NCI-H2171 (cell line): ENCODE measurements around the gene KDF1.
A peak's percentile ranks its signal among the peaks of the same experiment; 100 is the strongest.

Experiments used
- DNase-seq: peaks from one replicate; lab custom pipeline; 2025; lab: John Stamatoyannopoulos, UW

KDF1 gene

DNA sequence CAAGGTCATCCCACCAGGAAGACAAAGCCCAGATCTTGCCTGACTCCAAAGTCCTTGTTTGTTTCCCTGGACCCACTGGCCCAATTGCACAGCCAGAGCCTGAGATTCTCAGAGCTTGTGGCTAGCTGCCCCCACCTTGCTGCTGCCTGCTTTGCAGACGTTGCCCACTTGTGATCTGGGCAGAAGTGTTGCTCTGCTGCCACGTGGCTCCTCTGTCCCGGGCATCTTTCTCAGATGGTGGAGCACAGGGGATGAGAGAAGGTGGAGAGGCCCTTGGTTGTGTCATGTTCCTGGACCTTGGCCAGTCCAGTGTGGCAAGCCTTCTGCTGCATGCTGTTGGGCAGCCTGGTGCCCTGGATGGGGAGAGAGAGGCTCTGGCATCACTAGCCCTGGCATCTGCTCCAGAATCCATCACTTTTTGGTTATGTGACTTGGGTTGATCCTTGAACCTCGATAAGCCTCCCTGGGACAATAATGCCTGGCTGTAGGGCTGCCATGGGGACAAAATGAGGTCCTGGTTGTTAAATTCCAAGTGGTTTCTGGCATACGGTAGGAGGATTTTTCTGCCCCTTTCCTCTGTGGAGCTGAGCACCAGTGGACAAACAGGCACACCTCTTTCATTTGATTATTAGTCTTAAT lies 44.9 kb downstream of the KDF1 start:
- DNase-seq = no peak

DNA sequence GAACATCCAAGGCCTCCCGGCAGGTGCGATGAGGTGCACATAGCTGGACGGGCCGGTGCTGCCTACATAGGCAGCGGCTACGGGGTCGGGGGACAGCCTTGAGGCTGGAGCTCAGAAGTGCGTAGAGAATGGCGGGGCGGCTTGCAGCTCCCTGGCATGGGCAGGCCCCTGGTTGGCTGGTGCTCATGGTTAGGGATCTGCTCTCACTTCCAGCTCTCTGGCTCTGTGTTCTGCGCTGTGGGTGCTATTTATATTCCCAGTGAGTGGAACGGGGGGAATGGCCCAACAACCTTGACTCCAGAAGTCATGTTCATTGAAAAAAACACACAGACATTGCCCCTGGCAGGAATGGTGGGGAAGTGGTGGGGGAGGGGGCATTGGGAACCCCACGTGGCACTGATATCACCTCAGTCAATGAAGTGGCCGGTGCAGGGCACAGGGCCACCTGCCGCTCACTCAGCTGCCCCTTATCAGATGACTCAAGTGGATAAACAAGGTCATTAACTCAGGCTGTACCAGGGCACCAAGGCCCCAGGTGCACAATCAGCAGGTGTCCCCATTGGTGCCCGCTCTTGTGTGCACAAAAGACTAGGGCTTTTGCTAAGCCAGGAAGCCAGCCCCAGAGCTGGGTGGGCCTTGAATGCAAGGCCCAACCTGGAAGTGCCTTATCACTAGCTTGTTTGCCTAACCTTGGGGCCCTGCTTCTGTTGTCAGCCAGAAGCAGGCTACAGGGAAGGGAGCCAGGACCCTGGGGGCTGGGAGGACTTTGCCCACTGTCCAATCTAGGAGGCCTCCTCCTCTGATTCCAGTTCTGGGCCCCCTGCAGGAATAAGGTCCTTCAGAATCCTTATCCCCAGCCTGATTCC lies 46.3 kb downstream of the KDF1 start, which contains the start of gene NR0B2:
NR0B2 (minus strand) TSS at position 222 of the 866 bp plus-strand sequence; CDS start at position 187, 35 bp downstream.
- peak; percentile 47 for DNase-seq

DNA sequence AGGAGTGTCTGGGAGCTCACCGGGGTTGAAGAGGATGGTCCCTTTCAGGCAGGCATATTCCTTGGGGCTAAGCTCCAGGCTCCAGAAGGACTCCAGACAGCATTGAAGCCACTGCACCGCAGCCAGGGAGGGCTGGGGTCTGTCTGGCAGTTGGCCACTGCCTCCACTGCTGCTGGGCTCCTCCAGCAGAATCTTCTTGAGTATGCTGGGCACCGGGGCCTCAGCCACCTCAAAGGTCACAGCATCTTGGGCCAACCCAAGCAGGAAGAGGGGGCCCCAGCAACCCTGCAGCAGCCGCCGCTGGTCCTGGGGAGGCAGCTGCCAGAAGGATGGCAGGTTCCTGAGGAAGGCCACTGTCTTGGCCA lies 46.9 kb downstream of the KDF1 start:
- no peak for DNase-seq

- no peak for DNase-seq
Observed at GRCh38 chr1:26912147-26912490, 48.1 kb downstream of the KDF1 start.

DNA sequence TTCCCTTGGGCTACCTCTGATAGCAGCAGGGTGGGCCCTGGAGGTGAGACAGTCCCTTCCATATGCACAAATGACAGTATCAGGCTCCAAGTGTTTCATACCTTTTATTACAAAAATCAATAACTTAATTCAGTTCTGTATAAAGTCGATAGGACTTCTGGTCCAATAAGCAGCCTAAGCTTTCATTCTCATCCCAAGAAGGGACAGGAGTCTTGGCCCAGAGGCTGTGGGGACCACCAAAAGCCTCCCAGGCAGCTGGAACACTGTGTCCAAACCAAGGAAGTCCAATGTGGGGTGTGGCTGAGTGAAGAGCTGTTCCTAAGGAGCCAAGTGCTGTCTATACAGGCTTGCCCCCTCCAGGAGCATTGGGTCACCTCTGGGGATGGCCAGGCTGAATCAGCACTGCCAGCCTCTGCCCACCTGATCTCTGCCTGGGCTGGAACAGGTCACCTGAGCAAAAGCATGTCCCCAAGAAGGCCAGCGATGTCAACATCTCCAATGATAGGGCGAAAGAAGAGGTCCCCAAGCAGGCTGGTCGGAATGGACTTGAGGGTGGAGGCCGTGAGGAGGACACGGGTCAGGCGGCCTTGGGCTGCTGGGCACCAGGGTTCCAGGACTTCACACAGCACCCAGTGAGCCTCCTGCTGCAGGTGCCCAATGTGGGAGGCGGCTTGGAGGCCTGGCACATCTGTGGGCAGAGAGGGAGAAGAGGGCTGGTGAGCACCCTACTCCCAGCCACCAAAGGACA lies 48.7 kb downstream of the KDF1 start:
- DNase-seq = no peak

GRCh38 chr1:26910343-26911160 lies 49.7 kb downstream of the KDF1 start:
- no peak for DNase-seq

DNA sequence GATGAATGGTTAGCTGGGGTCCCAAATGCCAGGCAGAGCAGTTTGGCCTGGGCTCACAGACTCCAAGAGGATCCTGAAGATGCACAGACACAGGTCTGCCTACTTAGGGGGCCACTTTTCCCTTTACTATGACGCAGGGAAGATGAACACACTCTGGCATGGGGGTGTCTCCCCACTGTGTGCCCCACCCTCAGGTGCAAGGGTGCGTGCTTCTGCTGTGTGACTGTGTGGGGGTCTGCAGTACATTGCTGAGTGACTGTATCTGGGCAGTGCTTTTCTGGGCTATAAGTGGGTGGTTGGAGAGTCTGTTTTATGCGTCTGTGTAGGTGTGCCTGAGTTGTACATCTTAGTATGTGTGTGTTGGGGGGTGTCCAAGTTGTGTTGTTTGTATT lies 50.3 kb downstream of the KDF1 start:
- no peak for DNase-seq

- DNase-seq = no peak
Observed at GRCh38 chr1:26907071-26907917, 53.0 kb downstream of the KDF1 start.

- no peak for DNase-seq
Observed at GRCh38 chr1:26900815-26901511, 59.3 kb downstream of the KDF1 start.

GRCh38 chr1:26900001-26900814 lies 60.1 kb downstream of the KDF1 start, which contains the start of gene GPATCH3:
Gene GPATCH3, minus strand, starts transcription at chr1:26900467. Its CDS starts 25 bp downstream, at chr1:26900442.
- DNase-seq = peak; percentile 96
